Keratinocyte (primary cell): ENCODE results near the gene EIF2S2. TPM values are rescaled to one million over a fixed set of nuclear protein-coding genes. Genes with fewer than 3 reads are reported as not detected.

ENCODE experiments used
- DNase-seq: peaks from one replicate; pipeline ENCODE4 v3.0.0-alpha.2; 2011; ENCODE audit warnings: low read depth, missing footprints, low spot score
- FAIRE-seq: peaks from 2 replicates; lab custom pipeline; 2011; peaks lifted over from hg19 to GRCh38; lab: Jason Lieb, UNC
- H2AFZ ChIP-seq: 2 replicates; pipeline ENCODE4 v1.6.0; 2012; ENCODE audit warnings: low read length, control low read depth, inconsistent platforms; ENCODE audit not compliant: control insufficient read depth
- H3K27ac ChIP-seq: 2 replicates; pipeline ENCODE4 v1.5.1; 2011; ENCODE audit warnings: low read length; ENCODE audit not compliant: control insufficient read depth, insufficient read depth
- H3K27me3 ChIP-seq: 3 replicates; pipeline ENCODE4 v1.6.0; 2011; ENCODE audit warnings: low read length; ENCODE audit not compliant: control insufficient read depth, insufficient read depth; ENCODE audit errors: extremely low read depth
- H3K36me3 ChIP-seq, 2 experiments: 2 replicates in 1 of 2; 3 replicates in 1 of 2; pipeline ENCODE4 v1.5.1; 2011; ENCODE audit warnings: low read length in 2 of 2, mild to moderate bottlenecking in 1 of 2; ENCODE audit not compliant: control insufficient read depth in 2 of 2, insufficient read depth in 2 of 2; ENCODE audit errors: extremely low read depth in 1 of 2
- H3K4me1 ChIP-seq: 3 replicates; pipeline ENCODE4 v1.5.1; 2011; ENCODE audit warnings: low read length; ENCODE audit not compliant: control insufficient read depth, insufficient read depth; ENCODE audit errors: extremely low read depth
- H3K4me2 ChIP-seq: 3 replicates; pipeline ENCODE4 v1.6.0; 2011; ENCODE audit warnings: low read depth, low read length; ENCODE audit not compliant: control insufficient read depth, insufficient read depth; ENCODE audit errors: extremely low read depth
- H3K4me3 ChIP-seq, 3 experiments: fragments of 200-600 bp in 1 of 3; sonication (generic) in 1 of 3; 2 replicates in 2 of 3; 3 replicates in 1 of 3; pipeline ENCODE4 v1.5.1; 2011 to 2016; ENCODE audit warnings: low read length in 3 of 3, mild to moderate bottlenecking in 3 of 3, control low read depth in 2 of 3, inconsistent platforms in 1 of 3, low read depth in 1 of 3, mixed read lengths in 1 of 3, mixed run types in 1 of 3, moderate library complexity in 1 of 3; ENCODE audit not compliant: control insufficient read depth in 2 of 3, insufficient read depth in 2 of 3; ENCODE audit errors: extremely low read depth in 1 of 3
- H3K79me2 ChIP-seq: 2 replicates; pipeline ENCODE4 v1.6.0; 2012; ENCODE audit warnings: low read length; ENCODE audit not compliant: control insufficient read depth, insufficient read depth
- H3K9ac ChIP-seq: 3 replicates; pipeline ENCODE4 v1.6.0; 2011; ENCODE audit warnings: low read length; ENCODE audit not compliant: control insufficient read depth, insufficient read depth; ENCODE audit errors: extremely low read depth
- H3K9me1 ChIP-seq: 3 replicates; pipeline ENCODE4 v1.6.0; 2011; ENCODE audit warnings: low read length; ENCODE audit not compliant: control insufficient read depth, insufficient read depth; ENCODE audit errors: extremely low read depth
- H3K9me3 ChIP-seq: 2 replicates; pipeline ENCODE4 v1.5.1; 2012; ENCODE audit warnings: low read depth, low read length; ENCODE audit not compliant: control insufficient read depth
- H4K20me1 ChIP-seq: 3 replicates; pipeline ENCODE4 v1.6.0; 2011; ENCODE audit warnings: low read length; ENCODE audit not compliant: control insufficient read depth, insufficient read depth; ENCODE audit errors: extremely low read depth
- EZH2 ChIP-seq: IDR thresholded peaks from one replicate; pipeline ENCODE4 v1.6.1; 2012; ENCODE audit warnings: inconsistent platforms, mild to moderate bottlenecking, low read length, moderate library complexity
- dilution Hi-C: fragments of 300-500 bp; cut with MboI; formaldehyde crosslinking; loops from one replicate; pipeline ENCODE4 v1.7.0; 2020; ENCODE audit warnings: low sequenced_read_pairs; ENCODE audit not compliant: extremely low pct_ligation_motif_present
- polyA plus RNA-seq, 5 experiments: library from polyadenylated mRNA; depleted of rRNA in 3 of 5; stranded (reverse) in 3 of 5; stranded (forward) in 1 of 5; unstranded in 1 of 5; fragments of >200 nt; gene quantifications; 1 replicate in 1 of 5; 2 replicates in 3 of 5; 3 replicates in 1 of 5; pipeline versions ENCODE4 v1.2.1 to v1.2.3, GENCODE V29; 2011 to 2012; ENCODE audit warnings: missing spikeins in 2 of 5, low read depth in 1 of 5, low replicate concordance in 1 of 5
- small RNA-seq, 3 experiments: library from RNA; depleted of rRNA; stranded (forward); fragments of <200 nt; gene quantifications; one replicate each; pipeline ENCODE3, GENCODE V24; 2012; ENCODE audit warnings: low read depth in 3 of 3, low replicate concordance in 1 of 3; ENCODE audit not compliant: insufficient read length in 3 of 3
- TF ChIP-seq, protein P1 (sequence below), 3 experiments: IDR thresholded peaks in 1 of 3; conservative IDR thresholded peaks in 1 of 3; optimal IDR thresholded peaks in 1 of 3; 2 replicates in 2 of 3; 3 replicates in 1 of 3; pipeline versions ENCODE3 to v1.5.1; 2011; ENCODE audit warnings: low read length in 3 of 3, mild to moderate bottlenecking in 3 of 3, moderate library complexity in 2 of 3, control low read depth in 1 of 3, inconsistent platforms in 1 of 3; ENCODE audit not compliant: insufficient read depth in 2 of 3; ENCODE audit errors: extremely low read depth in 1 of 3

The EIF2S2 gene
- polyA plus RNA-seq, 1 donor (not counting 4 experiments of a cell fraction or from before 2014, with no cell fraction given) = 131 TPM

DNA sequence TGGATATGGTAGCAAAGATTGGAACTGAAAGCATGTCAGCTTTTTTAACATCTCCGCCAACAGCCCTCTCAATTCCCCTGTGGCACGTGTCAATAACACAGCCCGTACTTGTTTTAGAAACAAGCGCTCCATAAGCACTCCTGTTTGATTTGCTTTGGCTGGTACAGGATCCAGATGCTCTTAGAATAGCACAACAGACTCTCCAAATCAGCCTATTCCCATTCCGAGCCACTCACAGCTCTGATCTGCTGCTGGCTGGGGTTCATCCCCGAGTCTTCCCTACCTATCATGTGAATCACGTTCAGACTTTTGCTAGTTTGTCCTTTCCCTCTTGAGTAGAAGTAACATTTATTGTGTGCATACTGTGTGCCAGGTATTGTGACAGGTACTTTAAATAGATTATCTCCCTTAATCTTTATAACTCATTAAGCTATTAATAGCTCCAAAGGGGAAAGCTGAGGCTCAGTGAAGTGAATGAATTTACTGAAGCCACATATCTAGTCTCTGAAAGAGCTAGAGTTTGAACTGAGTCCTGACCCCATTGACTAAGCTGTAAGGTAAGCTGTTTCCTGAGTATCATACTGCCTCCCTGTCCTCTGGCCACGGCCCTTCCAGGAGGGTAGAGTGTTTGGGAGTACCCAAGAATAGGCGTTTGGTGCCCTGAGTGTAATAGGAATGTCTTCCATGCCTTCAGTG lies 71.6 kb downstream of the EIF2S2 start:
- peaks cover 93% of the 10 kb centered on the region for H3K79me2 ChIP-seq
- no peak for TF ChIP-seq EZH2
- TF ChIP-seq, protein P1, sequence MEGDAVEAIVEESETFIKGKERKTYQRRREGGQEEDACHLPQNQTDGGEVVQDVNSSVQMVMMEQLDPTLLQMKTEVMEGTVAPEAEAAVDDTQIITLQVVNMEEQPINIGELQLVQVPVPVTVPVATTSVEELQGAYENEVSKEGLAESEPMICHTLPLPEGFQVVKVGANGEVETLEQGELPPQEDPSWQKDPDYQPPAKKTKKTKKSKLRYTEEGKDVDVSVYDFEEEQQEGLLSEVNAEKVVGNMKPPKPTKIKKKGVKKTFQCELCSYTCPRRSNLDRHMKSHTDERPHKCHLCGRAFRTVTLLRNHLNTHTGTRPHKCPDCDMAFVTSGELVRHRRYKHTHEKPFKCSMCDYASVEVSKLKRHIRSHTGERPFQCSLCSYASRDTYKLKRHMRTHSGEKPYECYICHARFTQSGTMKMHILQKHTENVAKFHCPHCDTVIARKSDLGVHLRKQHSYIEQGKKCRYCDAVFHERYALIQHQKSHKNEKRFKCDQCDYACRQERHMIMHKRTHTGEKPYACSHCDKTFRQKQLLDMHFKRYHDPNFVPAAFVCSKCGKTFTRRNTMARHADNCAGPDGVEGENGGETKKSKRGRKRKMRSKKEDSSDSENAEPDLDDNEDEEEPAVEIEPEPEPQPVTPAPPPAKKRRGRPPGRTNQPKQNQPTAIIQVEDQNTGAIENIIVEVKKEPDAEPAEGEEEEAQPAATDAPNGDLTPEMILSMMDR (optimal IDR thresholded peaks at IDR 0.05 in 1 of 3, IDR thresholded peaks at IDR 0.05 in 1 of 3, conservative IDR thresholded peaks at IDR 0.05 in 1 of 3; ENCODE audit: extremely low read depth in 1 of 3, insufficient read depth in 2 of 3, low read length in 3 of 3) = no peak
- DNase-seq (no peak), FAIRE-seq (no peak)
- no peaks in the 10 kb centered on the region for H3K27me3 ChIP-seq
- H2AFZ ChIP-seq = no peak overlapping the region
- no peak overlapping the region for H3K4me2 ChIP-seq
- H3K36me3 ChIP-seq = peaks cover 0 to 13% of the 10 kb centered on the region in 2 experiments
- peaks cover 21% of the 10 kb centered on the region for H4K20me1 ChIP-seq
- H3K9me1 ChIP-seq = no peaks in the 10 kb centered on the region
- H3K27ac ChIP-seq = no peak overlapping the region
- H3K4me1 ChIP-seq = peaks cover 3% of the 10 kb centered on the region
- no peak overlapping the region for H3K9ac ChIP-seq
- no peak overlapping the region for H3K4me3 ChIP-seq
- dilution Hi-C loops = no loop called here
- H3K9me3 ChIP-seq = no peaks in the 10 kb centered on the region

Small RNAs within 50 kb of the gene (small RNA-seq; reads per million reads assigned to genes)
- 0 reads per million in 3 experiments for gene MIR4755

Other genes with a start within 250 kb of the EIF2S2 start
- 107 to 118 TPM (median 118 TPM) in 3 replicates for gene RALY, start 118.3 kb downstream of the EIF2S2 start, polyA plus RNA-seq
- gene ASIP, start 129.2 kb upstream of the EIF2S2 start, polyA plus RNA-seq = not detected in 3 replicates
- 320 to 367 TPM (median 348 TPM) in 3 replicates for gene AHCY, start 191.1 kb upstream of the EIF2S2 start, polyA plus RNA-seq